NT2/D1 (cell line): ENCODE measurements around the gene ROR2.

Experiments used
- DNase-seq: peaks from one replicate; pipeline ENCODE4 v3.0.0-alpha.2; 2011; ENCODE audit warnings: low read depth, low spot score
- H3K27me3 ChIP-seq: 2 replicates; pipeline ENCODE4 v1.6.0; 2011; ENCODE audit warnings: mild to moderate bottlenecking; ENCODE audit not compliant: insufficient read length, insufficient read depth
- H3K36me3 ChIP-seq: 2 replicates; pipeline ENCODE4 v1.6.1; 2011; ENCODE audit warnings: mild to moderate bottlenecking, low read length, mixed read lengths; ENCODE audit not compliant: insufficient read depth, insufficient read length
- H3K4me1 ChIP-seq: 2 replicates; pipeline ENCODE4 v1.5.1; 2011; ENCODE audit not compliant: insufficient read depth, insufficient read length
- H3K4me3 ChIP-seq: 2 replicates; pipeline ENCODE4 v1.5.1; 2011; ENCODE audit warnings: low read depth; ENCODE audit not compliant: insufficient read length
- H3K9ac ChIP-seq: 2 replicates; pipeline ENCODE4 v1.6.0; 2011; ENCODE audit warnings: low read depth; ENCODE audit not compliant: insufficient read length
- H3K9me3 ChIP-seq: 2 replicates; pipeline ENCODE4 v1.5.1; 2011; ENCODE audit warnings: mild to moderate bottlenecking, low read length; ENCODE audit not compliant: insufficient read depth
- SUZ12 ChIP-seq: IDR thresholded peaks from 2 replicates; pipeline ENCODE4 v1.6.1; 2011; ENCODE audit not compliant: insufficient read length, insufficient read depth; ENCODE audit errors: extremely low read depth
- YY1 ChIP-seq: IDR thresholded peaks from 2 replicates; pipeline ENCODE4 v1.6.1; 2011; ENCODE audit not compliant: insufficient read length, insufficient read depth
- ZNF274 ChIP-seq: IDR thresholded peaks from 2 replicates; pipeline ENCODE4 v1.6.1; 2011; ENCODE audit warnings: mild to moderate bottlenecking, low read depth, low read length

The ROR2 gene

DNA sequence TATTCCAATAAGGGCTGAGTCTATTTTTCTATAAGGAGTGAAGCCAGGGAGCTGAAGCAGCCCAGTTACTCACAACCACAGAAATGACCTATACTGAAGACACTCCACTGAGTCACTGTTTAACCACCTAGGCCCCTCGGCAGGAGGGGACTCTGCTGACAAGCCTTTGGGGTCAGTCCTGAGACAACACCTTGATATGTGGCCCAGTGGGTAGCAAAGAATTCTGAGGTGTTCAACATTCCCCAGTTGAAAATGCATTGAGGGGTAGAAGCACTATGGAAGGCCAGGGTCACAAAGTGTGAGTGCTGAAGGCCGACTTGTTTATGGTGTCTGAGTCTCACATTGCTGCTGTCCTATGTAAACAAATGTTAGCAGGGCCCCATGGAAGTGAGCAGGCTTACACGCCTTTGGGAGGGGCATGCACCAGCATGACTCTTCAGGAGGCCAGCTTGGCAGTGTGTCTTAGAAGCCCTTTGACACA is 413.8 kb downstream of the ROR2 start:
- Histone ChIP-seq H3K4me3 (no peak overlapping the region), H3K9me3 (no peaks in the 10 kb centered on the region), H3K36me3 (no peaks in the 10 kb centered on the region), H3K9ac (no peak overlapping the region), H3K4me1 (no peaks in the 10 kb centered on the region), H3K27me3 (no peaks in the 10 kb centered on the region)
- no peak for DNase-seq
- TF ChIP-seq SUZ12 = no peak
- no peak for TF ChIP-seq YY1
- no peak for TF ChIP-seq ZNF274

DNA sequence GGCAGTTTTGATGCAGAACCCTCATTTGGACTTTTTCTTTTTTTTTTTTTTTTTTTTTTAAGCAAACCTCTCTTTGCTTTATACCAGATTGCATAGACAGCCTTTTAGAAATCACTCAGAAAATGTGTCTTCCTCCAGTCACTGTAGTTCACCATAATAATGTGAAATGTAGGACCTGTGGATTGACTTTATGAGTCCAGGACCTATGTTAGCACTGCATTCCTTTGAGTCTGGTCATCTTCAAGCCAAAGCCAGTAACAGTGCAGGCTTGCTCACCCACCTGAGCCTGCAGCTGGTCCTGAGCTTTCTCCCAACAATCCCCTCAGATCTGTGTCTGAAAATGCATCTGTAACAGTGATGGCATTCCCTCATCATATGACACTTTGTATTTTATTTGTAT is 415.7 kb downstream of the ROR2 start:
- Histone ChIP-seq H3K9me3 (no peaks in the 10 kb centered on the region), H3K9ac (no peak overlapping the region), H3K36me3 (no peaks in the 10 kb centered on the region), H3K4me3 (no peak overlapping the region), H3K4me1 (no peaks in the 10 kb centered on the region), H3K27me3 (no peaks in the 10 kb centered on the region)
- no peak for DNase-seq
- TF ChIP-seq YY1 (no peak), ZNF274 (no peak), SUZ12 (no peak)

DNA sequence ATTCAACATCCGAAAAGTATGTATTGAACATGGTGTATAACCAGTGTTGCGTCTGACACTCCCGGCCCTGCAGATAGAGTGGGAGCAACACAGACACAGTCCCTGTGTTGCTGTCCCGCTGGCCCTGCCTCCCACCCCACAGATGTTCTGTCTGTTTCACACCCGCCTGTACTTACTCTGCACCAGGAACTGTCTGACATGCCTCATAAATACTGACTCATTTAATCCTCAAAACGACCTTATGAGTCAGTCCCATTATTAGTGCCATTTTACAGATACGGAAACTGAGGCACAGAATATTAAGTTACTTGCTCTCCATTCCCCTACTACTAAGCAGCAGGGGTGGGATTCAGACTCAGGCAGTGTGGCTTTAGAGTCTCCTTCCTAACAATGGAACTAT is 416.6 kb downstream of the ROR2 start:
- no peaks in the 10 kb centered on the region for H3K27me3 ChIP-seq
- TF ChIP-seq ZNF274 (no peak), SUZ12 (no peak), YY1 (no peak)
- no peaks in the 10 kb centered on the region for H3K4me1 ChIP-seq
- H3K9me3 ChIP-seq = no peaks in the 10 kb centered on the region
- no peaks in the 10 kb centered on the region for H3K36me3 ChIP-seq
- no peak overlapping the region for H3K9ac ChIP-seq
- no peak for DNase-seq
- no peak overlapping the region for H3K4me3 ChIP-seq

DNA sequence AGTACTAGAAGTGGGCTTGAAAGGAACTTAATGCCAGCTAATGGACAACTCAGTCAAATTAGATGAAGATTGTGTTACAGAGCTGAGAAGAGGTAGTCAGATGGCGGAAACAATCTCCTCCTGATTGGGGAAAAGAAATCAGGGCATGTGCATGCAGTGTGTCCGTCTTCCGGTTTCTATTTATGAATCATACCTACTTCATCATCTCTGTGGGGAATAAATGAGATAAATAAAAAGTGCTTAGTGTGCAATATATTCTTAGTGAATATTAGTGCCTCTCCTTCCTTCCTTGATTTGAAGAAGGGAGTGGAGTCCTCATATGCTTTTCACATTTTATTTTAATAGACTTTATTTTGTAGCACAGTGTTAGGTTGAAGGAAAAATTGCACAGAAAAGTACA is 417.7 kb downstream of the ROR2 start:
- Histone ChIP-seq H3K4me3 (no peak overlapping the region), H3K4me1 (no peaks in the 10 kb centered on the region), H3K9me3 (no peaks in the 10 kb centered on the region), H3K9ac (no peak overlapping the region), H3K27me3 (no peaks in the 10 kb centered on the region), H3K36me3 (no peaks in the 10 kb centered on the region)
- DNase-seq = no peak
- no peak for TF ChIP-seq SUZ12
- TF ChIP-seq YY1 = no peak
- no peak for TF ChIP-seq ZNF274

DNA sequence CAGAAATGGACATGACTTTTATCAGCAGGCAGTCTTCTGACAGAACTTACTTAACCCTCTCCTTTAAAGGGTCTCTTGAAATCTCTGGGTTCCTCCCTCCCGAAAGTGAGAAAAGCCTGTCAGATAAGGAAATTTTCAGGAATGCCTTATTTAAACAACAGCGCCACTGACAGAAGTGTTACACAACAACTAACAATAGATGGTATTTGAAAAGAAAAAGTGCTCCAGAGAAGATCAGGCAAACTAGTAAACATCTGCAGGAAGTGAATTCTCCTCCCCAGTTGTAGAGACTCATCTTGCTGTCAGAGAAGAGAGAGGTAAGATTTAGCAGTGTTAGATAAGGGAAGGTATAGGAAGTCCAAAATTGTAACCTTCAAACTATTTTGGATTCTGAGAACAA is 419.2 kb downstream of the ROR2 start:
- H3K4me3 ChIP-seq = no peak overlapping the region
- peaks cover 6% of the 10 kb centered on the region; the same call in 1 of the 2 replicates for H3K9me3 ChIP-seq
- H3K4me1 ChIP-seq = no peaks in the 10 kb centered on the region
- TF ChIP-seq SUZ12 (no peak), ZNF274 (no peak), YY1 (no peak)
- H3K36me3 ChIP-seq = no peaks in the 10 kb centered on the region
- no peaks in the 10 kb centered on the region for H3K27me3 ChIP-seq
- no peak for DNase-seq
- H3K9ac ChIP-seq = no peak overlapping the region

DNA sequence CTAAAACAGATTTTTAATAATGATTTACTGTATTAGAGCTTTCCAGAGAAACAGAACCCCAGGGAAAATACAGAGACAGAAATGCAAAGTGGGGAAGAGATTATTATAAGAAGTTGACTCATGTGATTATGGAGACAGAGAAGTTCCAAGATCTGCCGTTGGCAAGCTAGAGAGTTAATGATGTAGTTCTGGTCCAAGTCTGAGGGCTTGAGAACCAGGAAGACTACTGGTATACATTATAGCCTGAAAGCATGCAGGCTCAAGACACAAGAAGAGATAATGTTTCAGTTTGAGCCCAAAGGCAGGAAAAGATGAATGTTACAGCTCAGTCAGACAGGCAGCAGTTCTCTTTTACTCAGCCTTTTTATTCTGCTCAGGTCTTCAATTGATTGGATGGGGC is 427.5 kb downstream of the ROR2 start:
- Histone ChIP-seq H3K4me1 (no peaks in the 10 kb centered on the region), H3K27me3 (no peaks in the 10 kb centered on the region), H3K9ac (no peak overlapping the region), H3K4me3 (no peak overlapping the region), H3K9me3 (peaks cover 6% of the 10 kb centered on the region), H3K36me3 (no peaks in the 10 kb centered on the region)
- TF ChIP-seq YY1 = no peak
- DNase-seq = no peak

DNA sequence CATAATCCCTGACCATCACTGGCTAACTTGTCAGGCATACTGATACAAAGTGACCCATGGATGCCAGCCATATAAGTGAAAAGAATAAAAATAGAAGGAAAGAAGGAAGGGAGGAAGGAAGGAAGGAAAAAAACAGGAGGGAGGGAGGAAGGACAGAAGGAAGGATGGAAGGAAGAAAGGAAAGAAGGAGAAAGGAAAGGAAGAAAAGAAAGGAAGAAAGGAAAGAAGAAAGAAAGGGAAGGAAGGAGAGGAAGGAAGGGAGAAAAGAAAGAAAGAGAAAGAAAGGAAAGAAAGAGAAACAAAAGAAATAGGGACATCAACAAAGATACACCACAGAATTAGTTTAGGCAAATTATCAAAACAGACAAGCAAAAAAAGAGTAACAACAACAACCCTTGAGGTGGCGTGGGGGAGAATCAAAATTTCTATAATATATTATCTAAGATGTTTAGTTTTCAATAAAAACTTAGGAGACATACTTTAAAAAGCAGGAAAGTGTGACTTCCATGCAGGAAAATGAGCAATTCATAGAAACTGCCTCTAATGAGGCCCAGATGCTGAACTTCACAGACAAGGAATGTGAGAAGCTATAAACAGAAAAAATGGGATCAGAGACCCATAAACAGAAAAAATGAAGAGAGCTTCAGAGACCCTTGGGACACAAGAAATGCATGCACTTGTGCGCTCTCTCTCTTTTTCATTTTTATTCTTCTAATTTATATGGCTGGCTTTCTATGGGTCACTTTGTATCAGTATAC is 430.3 kb downstream of the ROR2 start:
- Histone ChIP-seq H3K9me3 (peaks cover 8% of the 10 kb centered on the region; the same call in 1 of the 2 replicates), H3K4me1 (peaks cover 3% of the 10 kb centered on the region), H3K27me3 (no peaks in the 10 kb centered on the region), H3K36me3 (no peaks in the 10 kb centered on the region), H3K4me3 (no peak overlapping the region), H3K9ac (no peak overlapping the region)
- no peak for DNase-seq
- TF ChIP-seq YY1 = no peak
- no peak for TF ChIP-seq ZNF274
- TF ChIP-seq SUZ12 = no peak
